WTC11 (cell line): Measurements from ENCODE around the gene FGFR2. TPM values are rescaled to one million over a fixed set of nuclear protein-coding genes. Genes with fewer than 3 reads are reported as not detected.

Source experiments
- ATAC-seq: fragments of 200-7000 bp; cut with Tn5 transposase; 2 replicates; pipeline ENCODE4 v1.10.0; 2021; ENCODE audit warnings: mild to moderate bottlenecking, moderate library complexity
- CTCF ChIA-PET: fragments of 300-600 bp; sonication (Branson Sonifier 250); formaldehyde crosslinking; loops from one replicate; lab custom pipeline; 2021; ENCODE audit warnings: antibody characterized with exemption; lab: Charles Lee
- POLR2A ChIA-PET: fragments of 350-600 bp; sonication (Branson Sonifier 250); formaldehyde crosslinking; loops from one replicate; lab custom pipeline; 2021; ENCODE audit warnings: antibody characterized with exemption; lab: Charles Lee
- DNase-seq: peaks from one replicate; pipeline ENCODE4 v3.0.0; 2021; ENCODE audit warnings: low spot score
- H3K27ac Mint-ChIP-seq: 2 replicates; pipeline ENCODE4 v1.8.0; 2021; ENCODE audit warnings: mixed read lengths
- H3K27me3 Mint-ChIP-seq: 2 replicates; pipeline ENCODE4 v1.8.0; 2021; ENCODE audit warnings: low read depth, mild to moderate bottlenecking, moderate library complexity, mixed read lengths
- H3K36me3 Mint-ChIP-seq: 2 replicates; pipeline ENCODE4 v1.8.0; 2021; ENCODE audit warnings: mixed read lengths
- H3K4me1 Mint-ChIP-seq: 2 replicates; pipeline ENCODE4 v1.8.0; 2022; ENCODE audit warnings: mixed read lengths
- H3K4me3 Mint-ChIP-seq: 2 replicates; pipeline ENCODE4 v1.8.0; 2021; ENCODE audit warnings: mild to moderate bottlenecking, moderate library complexity, mixed read lengths
- H3K9me3 Mint-ChIP-seq: 2 replicates; pipeline ENCODE4 v1.8.0; 2021; ENCODE audit warnings: mixed read lengths
- CBFB ChIP-seq: sonication (generic); formaldehyde crosslinking; IDR thresholded peaks from 2 replicates; pipeline ENCODE4 v1.8.1; 2022; ENCODE audit warnings: mild to moderate bottlenecking, low read depth, missing genetic modification reagents
- EMX1 ChIP-seq: fragments of 250-450 bp; sonication (Bioruptor Pico); IDR thresholded peaks from 2 replicates; pipeline ENCODE4 v1.8.0; 2021; ENCODE audit warnings: mild to moderate bottlenecking
- FOXK1 ChIP-seq: sonication (generic); formaldehyde crosslinking; IDR thresholded peaks from 2 replicates; pipeline ENCODE4 v1.8.0; 2022; ENCODE audit warnings: mild to moderate bottlenecking, moderate library complexity, missing genetic modification reagents
- GTF2I ChIP-seq: fragments of 250-450 bp; sonication (Bioruptor Pico); conservative IDR thresholded peaks from 2 replicates; pipeline ENCODE4 v1.4.0; 2021; ENCODE audit warnings: mild to moderate bottlenecking
- NFYB ChIP-seq: sonication (generic); formaldehyde crosslinking; conservative IDR thresholded peaks from 2 replicates; pipeline ENCODE4 v1.8.0; 2022; ENCODE audit warnings: low read depth, missing genetic modification reagents
- NR1H2 ChIP-seq: sonication (generic); formaldehyde crosslinking; IDR thresholded peaks from 2 replicates; pipeline ENCODE4 v1.9.0; 2021; ENCODE audit warnings: mild to moderate bottlenecking, moderate library complexity, missing genetic modification reagents
- SMAD3 ChIP-seq: sonication (generic); formaldehyde crosslinking; IDR thresholded peaks from 2 replicates; pipeline ENCODE4 v1.8.0; 2022; ENCODE audit warnings: missing genetic modification reagents, mild to moderate bottlenecking, borderline replicate concordance
- ZNF219 ChIP-seq: sonication (generic); formaldehyde crosslinking; IDR thresholded peaks from 2 replicates; pipeline ENCODE4 v1.8.0; 2023; ENCODE audit warnings: missing genetic modification reagents, mild to moderate bottlenecking, borderline replicate concordance
- ZNF263 ChIP-seq: sonication (generic); formaldehyde crosslinking; IDR thresholded peaks from 2 replicates; pipeline ENCODE4 v1.8.1; 2022; ENCODE audit warnings: low read depth, mild to moderate bottlenecking, moderate library complexity, missing genetic modification reagents
- total RNA-seq: library from RNA; stranded (reverse); gene quantifications from 3 replicates; pipeline ENCODE4 v1.2.3, GENCODE V29; 2021
- TF ChIP-seq, protein P1 (sequence below): fragments of 250-450 bp; sonication (Bioruptor Pico); conservative IDR thresholded peaks from 2 replicates; pipeline ENCODE4 v1.9.0; 2021; ENCODE audit warnings: mild to moderate bottlenecking
- TF ChIP-seq, protein P2 (sequence below): fragments of 250-450 bp; sonication (Bioruptor Pico); IDR thresholded peaks from 2 replicates; pipeline ENCODE4 v1.9.0; 2021; ENCODE audit warnings: moderate library complexity, mild to moderate bottlenecking, inconsistent platforms, borderline replicate concordance
- TF ChIP-seq, protein P3 (sequence below): sonication (generic); formaldehyde crosslinking; IDR thresholded peaks from 2 replicates; pipeline ENCODE4 v1.8.0; 2022; ENCODE audit warnings: missing genetic modification reagents
- TF ChIP-seq, protein P4 (sequence below): sonication (generic); formaldehyde crosslinking; IDR thresholded peaks from 2 replicates; pipeline ENCODE4 v1.8.0; 2022; ENCODE audit warnings: mild to moderate bottlenecking, missing genetic modification reagents
- TF ChIP-seq, protein P5 (sequence below): sonication (generic); formaldehyde crosslinking; IDR thresholded peaks from 2 replicates; pipeline ENCODE4 v1.8.1; 2023; ENCODE audit warnings: mild to moderate bottlenecking, missing genetic modification reagents
- TF ChIP-seq, protein P6 (sequence below): sonication (generic); formaldehyde crosslinking; IDR thresholded peaks from 2 replicates; pipeline ENCODE4 v1.8.0; 2022; ENCODE audit warnings: mild to moderate bottlenecking, missing genetic modification reagents
- TF ChIP-seq, protein P7 (sequence below): sonication (generic); formaldehyde crosslinking; IDR thresholded peaks from 2 replicates; pipeline ENCODE4 v1.8.0; 2023; ENCODE audit warnings: missing genetic modification reagents, mild to moderate bottlenecking, borderline replicate concordance

FGFR2 gene
- total RNA-seq, 1 experiment from 2014 or later: 95.0 TPM

DNA sequence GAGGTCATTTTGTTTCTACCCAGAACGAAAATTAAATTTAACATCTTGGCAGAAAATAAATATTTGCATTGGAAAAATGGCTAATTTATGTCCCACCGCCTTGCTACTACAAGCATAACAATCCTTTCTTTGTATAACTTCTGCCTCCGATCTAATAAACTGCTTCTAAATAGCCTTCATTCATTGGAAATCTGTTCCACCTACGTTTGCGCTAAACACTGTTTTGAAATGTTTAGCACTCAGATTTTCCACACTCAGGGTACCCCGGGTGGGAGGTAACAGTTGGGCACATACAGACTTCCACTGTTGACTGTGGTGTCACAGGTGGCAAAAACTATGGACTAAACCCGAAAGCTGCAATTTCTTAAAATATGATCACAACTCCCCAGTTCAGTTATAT, 96.4 kb downstream of the FGFR2 start:
- peaks cover 89% of the 10 kb centered on the region for H3K36me3 Mint-ChIP-seq
- H3K27me3 Mint-ChIP-seq: no peaks in the 10 kb centered on the region
- CTCF ChIA-PET: no interaction called here
- no peaks in the 10 kb centered on the region for H3K9me3 Mint-ChIP-seq
- DNase-seq (no peak), ATAC-seq (no peak)
- H3K4me1 Mint-ChIP-seq: peaks cover 12% of the 10 kb centered on the region
- POLR2A ChIA-PET: no interaction called here
- peak overlapping the region; percentile 80; the same call in 1 of the 2 replicates for H3K27ac Mint-ChIP-seq
- H3K4me3 Mint-ChIP-seq: no peak overlapping the region
- TF ChIP-seq, protein P1, sequence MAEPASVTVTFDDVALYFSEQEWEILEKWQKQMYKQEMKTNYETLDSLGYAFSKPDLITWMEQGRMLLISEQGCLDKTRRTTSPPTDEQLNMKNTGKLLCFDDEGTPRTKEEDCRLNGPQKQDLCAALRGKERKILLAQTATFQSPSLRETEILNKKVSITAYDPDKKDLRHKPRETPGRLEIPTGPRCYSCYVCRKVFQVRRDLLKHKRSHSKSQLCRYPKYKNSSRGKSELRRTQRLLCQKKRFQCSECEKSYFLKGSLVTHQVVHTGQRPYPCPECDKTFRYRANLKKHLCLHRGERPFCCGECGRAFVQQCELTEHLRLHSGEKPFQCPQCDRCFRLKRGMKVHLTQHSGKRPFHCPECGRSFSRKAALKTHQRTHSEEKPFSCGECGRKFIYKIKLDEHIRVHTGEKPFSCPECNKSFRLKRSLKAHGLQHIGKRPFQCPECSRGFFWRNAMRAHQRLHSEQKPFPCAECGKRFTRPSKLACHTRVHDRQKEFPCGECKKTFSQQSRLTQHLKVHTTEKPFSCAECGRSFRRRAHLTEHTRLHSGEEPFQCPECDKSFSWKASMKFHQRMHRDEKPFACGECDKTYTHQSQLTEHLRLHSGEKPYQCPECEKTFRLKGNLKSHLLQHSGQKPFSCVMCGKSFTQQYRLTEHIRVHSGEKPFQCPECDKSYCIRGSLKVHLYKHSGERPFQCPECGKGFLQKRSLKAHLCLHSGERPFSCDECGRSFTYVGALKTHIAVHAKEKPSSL (CRISPR knock-in tag): no peak
- TF ChIP-seq NFYB (CRISPR knock-in tag): no peak
- TF ChIP-seq, protein P2, sequence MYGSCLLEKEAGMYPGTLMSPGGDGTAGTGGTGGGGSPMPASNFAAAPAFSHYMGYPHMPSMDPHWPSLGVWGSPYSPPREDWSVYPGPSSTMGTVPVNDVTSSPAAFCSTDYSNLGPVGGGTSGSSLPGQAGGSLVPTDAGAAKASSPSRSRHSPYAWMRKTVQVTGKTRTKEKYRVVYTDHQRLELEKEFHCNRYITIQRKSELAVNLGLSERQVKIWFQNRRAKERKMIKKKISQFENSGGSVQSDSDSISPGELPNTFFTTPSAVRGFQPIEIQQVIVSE: no peak
- TF ChIP-seq, protein P3, sequence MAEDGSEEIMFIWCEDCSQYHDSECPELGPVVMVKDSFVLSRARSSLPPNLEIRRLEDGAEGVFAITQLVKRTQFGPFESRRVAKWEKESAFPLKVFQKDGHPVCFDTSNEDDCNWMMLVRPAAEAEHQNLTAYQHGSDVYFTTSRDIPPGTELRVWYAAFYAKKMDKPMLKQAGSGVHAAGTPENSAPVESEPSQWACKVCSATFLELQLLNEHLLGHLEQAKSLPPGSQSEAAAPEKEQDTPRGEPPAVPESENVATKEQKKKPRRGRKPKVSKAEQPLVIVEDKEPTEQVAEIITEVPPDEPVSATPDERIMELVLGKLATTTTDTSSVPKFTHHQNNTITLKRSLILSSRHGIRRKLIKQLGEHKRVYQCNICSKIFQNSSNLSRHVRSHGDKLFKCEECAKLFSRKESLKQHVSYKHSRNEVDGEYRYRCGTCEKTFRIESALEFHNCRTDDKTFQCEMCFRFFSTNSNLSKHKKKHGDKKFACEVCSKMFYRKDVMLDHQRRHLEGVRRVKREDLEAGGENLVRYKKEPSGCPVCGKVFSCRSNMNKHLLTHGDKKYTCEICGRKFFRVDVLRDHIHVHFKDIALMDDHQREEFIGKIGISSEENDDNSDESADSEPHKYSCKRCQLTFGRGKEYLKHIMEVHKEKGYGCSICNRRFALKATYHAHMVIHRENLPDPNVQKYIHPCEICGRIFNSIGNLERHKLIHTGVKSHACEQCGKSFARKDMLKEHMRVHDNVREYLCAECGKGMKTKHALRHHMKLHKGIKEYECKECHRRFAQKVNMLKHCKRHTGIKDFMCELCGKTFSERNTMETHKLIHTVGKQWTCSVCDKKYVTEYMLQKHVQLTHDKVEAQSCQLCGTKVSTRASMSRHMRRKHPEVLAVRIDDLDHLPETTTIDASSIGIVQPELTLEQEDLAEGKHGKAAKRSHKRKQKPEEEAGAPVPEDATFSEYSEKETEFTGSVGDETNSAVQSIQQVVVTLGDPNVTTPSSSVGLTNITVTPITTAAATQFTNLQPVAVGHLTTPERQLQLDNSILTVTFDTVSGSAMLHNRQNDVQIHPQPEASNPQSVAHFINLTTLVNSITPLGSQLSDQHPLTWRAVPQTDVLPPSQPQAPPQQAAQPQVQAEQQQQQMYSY (CRISPR knock-in tag): no peak
- TF ChIP-seq, protein P4, sequence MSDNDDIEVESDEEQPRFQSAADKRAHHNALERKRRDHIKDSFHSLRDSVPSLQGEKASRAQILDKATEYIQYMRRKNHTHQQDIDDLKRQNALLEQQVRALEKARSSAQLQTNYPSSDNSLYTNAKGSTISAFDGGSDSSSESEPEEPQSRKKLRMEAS (CRISPR knock-in tag): no peak
- no peak for TF ChIP-seq SMAD3
- TF ChIP-seq FOXK1 (CRISPR knock-in tag): no peak
- TF ChIP-seq, protein P5, sequence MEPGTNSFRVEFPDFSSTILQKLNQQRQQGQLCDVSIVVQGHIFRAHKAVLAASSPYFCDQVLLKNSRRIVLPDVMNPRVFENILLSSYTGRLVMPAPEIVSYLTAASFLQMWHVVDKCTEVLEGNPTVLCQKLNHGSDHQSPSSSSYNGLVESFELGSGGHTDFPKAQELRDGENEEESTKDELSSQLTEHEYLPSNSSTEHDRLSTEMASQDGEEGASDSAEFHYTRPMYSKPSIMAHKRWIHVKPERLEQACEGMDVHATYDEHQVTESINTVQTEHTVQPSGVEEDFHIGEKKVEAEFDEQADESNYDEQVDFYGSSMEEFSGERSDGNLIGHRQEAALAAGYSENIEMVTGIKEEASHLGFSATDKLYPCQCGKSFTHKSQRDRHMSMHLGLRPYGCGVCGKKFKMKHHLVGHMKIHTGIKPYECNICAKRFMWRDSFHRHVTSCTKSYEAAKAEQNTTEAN (CRISPR knock-in tag): no peak
- TF ChIP-seq ZNF219: no peak
- TF ChIP-seq, protein P6, sequence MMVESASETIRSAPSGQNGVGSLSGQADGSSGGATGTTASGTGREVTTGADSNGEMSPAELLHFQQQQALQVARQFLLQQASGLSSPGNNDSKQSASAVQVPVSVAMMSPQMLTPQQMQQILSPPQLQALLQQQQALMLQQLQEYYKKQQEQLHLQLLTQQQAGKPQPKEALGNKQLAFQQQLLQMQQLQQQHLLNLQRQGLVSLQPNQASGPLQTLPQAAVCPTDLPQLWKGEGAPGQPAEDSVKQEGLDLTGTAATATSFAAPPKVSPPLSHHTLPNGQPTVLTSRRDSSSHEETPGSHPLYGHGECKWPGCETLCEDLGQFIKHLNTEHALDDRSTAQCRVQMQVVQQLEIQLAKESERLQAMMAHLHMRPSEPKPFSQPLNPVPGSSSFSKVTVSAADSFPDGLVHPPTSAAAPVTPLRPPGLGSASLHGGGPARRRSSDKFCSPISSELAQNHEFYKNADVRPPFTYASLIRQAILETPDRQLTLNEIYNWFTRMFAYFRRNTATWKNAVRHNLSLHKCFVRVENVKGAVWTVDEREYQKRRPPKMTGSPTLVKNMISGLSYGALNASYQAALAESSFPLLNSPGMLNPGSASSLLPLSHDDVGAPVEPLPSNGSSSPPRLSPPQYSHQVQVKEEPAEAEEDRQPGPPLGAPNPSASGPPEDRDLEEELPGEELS (CRISPR knock-in tag): no peak
- no peak for TF ChIP-seq CBFB
- no peak for TF ChIP-seq ZNF263
- TF ChIP-seq EMX1: no peak
- no peak for TF ChIP-seq GTF2I (CRISPR knock-in tag)
- no peak for TF ChIP-seq NR1H2 (CRISPR knock-in tag)
- TF ChIP-seq, protein P7, sequence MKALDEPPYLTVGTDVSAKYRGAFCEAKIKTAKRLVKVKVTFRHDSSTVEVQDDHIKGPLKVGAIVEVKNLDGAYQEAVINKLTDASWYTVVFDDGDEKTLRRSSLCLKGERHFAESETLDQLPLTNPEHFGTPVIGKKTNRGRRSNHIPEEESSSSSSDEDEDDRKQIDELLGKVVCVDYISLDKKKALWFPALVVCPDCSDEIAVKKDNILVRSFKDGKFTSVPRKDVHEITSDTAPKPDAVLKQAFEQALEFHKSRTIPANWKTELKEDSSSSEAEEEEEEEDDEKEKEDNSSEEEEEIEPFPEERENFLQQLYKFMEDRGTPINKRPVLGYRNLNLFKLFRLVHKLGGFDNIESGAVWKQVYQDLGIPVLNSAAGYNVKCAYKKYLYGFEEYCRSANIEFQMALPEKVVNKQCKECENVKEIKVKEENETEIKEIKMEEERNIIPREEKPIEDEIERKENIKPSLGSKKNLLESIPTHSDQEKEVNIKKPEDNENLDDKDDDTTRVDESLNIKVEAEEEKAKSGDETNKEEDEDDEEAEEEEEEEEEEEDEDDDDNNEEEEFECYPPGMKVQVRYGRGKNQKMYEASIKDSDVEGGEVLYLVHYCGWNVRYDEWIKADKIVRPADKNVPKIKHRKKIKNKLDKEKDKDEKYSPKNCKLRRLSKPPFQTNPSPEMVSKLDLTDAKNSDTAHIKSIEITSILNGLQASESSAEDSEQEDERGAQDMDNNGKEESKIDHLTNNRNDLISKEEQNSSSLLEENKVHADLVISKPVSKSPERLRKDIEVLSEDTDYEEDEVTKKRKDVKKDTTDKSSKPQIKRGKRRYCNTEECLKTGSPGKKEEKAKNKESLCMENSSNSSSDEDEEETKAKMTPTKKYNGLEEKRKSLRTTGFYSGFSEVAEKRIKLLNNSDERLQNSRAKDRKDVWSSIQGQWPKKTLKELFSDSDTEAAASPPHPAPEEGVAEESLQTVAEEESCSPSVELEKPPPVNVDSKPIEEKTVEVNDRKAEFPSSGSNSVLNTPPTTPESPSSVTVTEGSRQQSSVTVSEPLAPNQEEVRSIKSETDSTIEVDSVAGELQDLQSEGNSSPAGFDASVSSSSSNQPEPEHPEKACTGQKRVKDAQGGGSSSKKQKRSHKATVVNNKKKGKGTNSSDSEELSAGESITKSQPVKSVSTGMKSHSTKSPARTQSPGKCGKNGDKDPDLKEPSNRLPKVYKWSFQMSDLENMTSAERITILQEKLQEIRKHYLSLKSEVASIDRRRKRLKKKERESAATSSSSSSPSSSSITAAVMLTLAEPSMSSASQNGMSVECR: no peak
